ENCODE results near the gene CASZ1.

The CASZ1 gene

DNA sequence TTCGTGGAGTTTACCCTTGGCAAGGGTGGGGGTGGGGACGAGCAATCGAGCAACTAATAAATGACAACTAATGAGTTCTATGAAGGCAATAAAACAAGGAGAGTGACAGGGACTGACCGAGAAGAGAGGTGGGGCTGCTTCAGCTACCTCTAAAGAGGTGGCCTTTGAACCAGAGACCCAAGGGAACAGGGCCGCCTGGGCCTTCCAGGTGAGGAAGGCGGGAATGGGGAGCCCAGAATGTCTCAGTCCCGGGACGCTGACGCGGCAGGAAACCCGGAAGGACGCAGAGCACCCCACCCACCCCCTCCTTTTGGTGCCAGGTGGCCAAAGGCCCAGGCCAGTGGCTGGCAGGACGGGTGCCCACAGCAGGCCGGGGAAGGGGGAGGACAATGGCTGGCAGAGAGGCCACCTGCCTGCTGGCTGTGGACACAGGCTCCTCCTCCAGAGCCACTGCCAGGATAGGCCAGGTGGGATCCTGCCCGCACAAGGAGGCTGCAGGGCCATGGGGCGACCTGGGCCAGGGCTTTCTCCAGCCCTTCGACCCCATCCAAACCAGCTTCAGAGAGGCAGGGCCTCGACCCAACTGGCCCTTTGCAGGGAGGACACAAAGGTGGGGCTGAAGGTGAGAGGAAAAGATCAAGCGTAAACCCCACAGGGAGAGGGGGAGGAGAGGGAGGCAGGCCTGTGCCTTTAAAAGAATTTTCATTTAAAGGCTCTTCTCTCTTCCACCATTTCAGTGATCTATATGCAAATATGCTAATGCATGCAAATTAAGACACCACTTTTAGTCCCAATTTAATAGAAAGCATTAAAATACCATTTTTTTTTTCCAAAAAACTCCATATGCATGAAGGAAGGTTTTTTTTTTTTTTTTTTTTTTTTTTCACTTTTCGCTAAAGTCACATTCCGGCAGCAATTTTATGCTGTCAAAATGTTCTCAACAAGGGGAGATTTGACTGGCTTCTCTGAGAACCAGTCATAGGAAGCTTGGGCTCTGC is 58.1 kb downstream of the CASZ1 start:
- H3K27ac ChIP-seq (ENCODE audit: insufficient read depth, low read length, poor library complexity, severe bottlenecking) = no peak overlapping the region
- H3K4me1 ChIP-seq (ENCODE audit: control insufficient read depth, insufficient read depth, low read length, poor library complexity, severe bottlenecking) = no peaks in the 10 kb centered on the region
- DNase-seq = no peak
- no peaks in the 10 kb centered on the region for H3K9me3 ChIP-seq (ENCODE audit: control insufficient read depth, low read length)
- no peaks in the 10 kb centered on the region for H3K27me3 ChIP-seq (replicated peaks; ENCODE audit: control insufficient read depth, insufficient read depth, low read length, poor library complexity, severe bottlenecking)
- no peaks in the 10 kb centered on the region for H3K36me3 ChIP-seq (ENCODE audit: control insufficient read depth, insufficient read depth, low read length)
- no peak overlapping the region for H3K4me3 ChIP-seq (ENCODE audit: insufficient read depth, low read depth, low read length, poor library complexity, severe bottlenecking)

DNA sequence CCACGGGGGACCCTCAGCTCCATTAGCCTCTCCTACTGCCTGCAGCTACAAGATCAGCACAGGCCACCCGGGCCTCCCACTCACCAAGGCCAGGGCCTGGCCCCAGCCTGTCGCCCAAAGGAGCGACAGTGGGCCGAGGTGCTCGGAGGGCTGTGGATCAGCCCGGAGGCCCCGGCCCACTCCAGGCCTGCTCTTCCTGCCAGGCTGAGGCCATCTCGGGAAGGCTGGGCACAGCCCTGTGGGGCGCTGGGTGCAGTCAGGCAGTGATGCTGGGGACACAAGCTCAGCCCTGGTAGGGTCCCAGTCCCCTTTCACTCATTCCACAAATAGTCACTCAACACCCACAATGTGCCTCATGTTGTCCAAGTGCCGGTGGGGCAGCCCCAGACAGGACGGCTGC is 58.8 kb downstream of the CASZ1 start:
- no peak for DNase-seq
- H3K4me3 ChIP-seq (ENCODE audit: insufficient read depth, low read depth, low read length, poor library complexity, severe bottlenecking) = no peak overlapping the region
- H3K27ac ChIP-seq (ENCODE audit: insufficient read depth, low read length, poor library complexity, severe bottlenecking) = no peak overlapping the region
- H3K9me3 ChIP-seq (ENCODE audit: control insufficient read depth, low read length) = no peaks in the 10 kb centered on the region
- no peaks in the 10 kb centered on the region for H3K4me1 ChIP-seq (ENCODE audit: control insufficient read depth, insufficient read depth, low read length, poor library complexity, severe bottlenecking)
- H3K27me3 ChIP-seq (replicated peaks; ENCODE audit: control insufficient read depth, insufficient read depth, low read length, poor library complexity, severe bottlenecking) = no peaks in the 10 kb centered on the region
- H3K36me3 ChIP-seq (ENCODE audit: control insufficient read depth, insufficient read depth, low read length) = no peaks in the 10 kb centered on the region

DNA sequence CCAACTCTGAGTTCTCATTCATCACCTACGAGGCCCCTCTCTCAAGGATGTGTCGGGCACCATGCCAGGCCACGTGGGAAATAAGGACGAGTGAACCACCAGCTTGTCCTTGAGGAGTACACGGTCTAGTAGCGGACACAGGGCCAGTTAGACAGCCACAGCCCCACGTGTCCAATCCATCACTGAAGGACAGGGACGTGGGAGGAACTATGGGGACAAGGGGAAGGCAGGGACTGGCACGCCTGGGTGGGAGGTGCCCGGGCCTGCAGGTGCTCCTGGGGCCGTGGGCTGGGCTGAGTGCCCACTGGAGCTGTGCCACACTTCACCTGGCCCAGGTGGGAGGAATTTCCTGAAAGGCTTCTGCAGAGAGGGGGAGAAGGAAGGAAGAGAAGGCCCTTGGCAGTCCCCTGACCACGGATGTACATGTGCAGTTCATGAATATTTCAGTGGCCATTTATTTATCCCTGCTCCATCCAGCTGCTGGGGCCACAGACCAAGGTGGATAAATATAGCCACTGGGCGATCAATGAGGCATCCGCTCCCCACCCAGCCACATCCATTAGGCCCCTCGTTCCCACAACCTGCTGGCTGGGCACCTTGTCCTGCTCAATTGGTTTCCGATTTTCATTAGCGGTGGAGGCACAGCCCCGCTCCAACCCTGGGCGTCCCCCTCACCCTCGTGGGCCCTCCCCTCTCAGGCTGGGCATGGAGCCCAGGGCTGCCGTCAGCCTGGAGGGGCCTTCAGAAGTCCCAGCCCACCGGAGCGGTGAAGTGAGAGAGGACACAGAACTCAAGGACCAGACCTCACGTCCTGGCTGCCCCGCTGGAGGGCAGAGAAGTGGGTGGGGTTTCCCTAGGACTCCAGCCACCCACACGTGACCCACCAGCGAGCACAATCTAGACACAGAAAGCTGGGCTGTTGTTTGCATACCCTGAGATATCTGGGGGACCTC is 59.5 kb downstream of the CASZ1 start:
- Histone ChIP-seq H3K27ac (ENCODE audit: insufficient read depth, low read length, poor library complexity, severe bottlenecking) (no peak overlapping the region), H3K4me1 (ENCODE audit: control insufficient read depth, insufficient read depth, low read length, poor library complexity, severe bottlenecking) (no peaks in the 10 kb centered on the region), H3K36me3 (ENCODE audit: control insufficient read depth, insufficient read depth, low read length) (no peaks in the 10 kb centered on the region), H3K4me3 (ENCODE audit: insufficient read depth, low read depth, low read length, poor library complexity, severe bottlenecking) (no peak overlapping the region), H3K9me3 (ENCODE audit: control insufficient read depth, low read length) (no peaks in the 10 kb centered on the region), H3K27me3 (replicated peaks; ENCODE audit: control insufficient read depth, insufficient read depth, low read length, poor library complexity, severe bottlenecking) (no peaks in the 10 kb centered on the region)
- no peak for DNase-seq

- H3K27me3 ChIP-seq (replicated peaks; ENCODE audit: control insufficient read depth, insufficient read depth, low read length, poor library complexity, severe bottlenecking) = no peaks in the 10 kb centered on the region
Observed at GRCh38 chr1:10735563-10736305, 60.7 kb downstream of the CASZ1 start.

DNA sequence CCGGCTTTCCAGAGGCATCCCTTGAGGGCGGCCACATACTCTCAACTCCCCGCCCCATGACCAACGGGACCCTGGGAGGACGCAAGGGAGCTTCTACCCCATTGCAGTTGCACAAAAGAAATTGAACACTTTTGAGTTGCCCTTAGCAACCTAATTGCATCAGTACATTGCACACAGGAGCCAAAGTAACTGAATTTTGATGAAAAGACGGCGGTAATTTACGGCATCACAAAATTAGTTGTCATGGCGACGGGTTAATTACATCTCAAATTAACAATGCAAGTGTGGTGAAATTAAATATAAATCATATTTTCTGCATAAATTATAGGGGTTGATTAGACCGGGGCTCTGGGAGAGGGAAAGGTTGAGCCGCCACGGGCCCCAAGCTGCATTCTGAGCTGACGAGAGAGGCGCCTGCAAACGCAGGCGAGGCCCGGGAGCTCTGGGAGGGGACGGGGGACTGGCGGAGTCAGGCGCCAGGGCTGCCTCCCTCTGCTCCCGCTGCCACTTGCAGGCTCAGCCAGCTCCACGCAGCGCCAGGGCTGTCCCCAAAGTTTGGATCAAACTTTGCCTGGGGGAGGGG is 61.4 kb downstream of the CASZ1 start:
- Histone ChIP-seq H3K36me3 (ENCODE audit: control insufficient read depth, insufficient read depth, low read length) (no peaks in the 10 kb centered on the region), H3K27ac (ENCODE audit: insufficient read depth, low read length, poor library complexity, severe bottlenecking) (no peak overlapping the region), H3K9me3 (ENCODE audit: control insufficient read depth, low read length) (no peaks in the 10 kb centered on the region), H3K27me3 (replicated peaks; ENCODE audit: control insufficient read depth, insufficient read depth, low read length, poor library complexity, severe bottlenecking) (no peaks in the 10 kb centered on the region), H3K4me3 (ENCODE audit: insufficient read depth, low read depth, low read length, poor library complexity, severe bottlenecking) (no peak overlapping the region), H3K4me1 (ENCODE audit: control insufficient read depth, insufficient read depth, low read length, poor library complexity, severe bottlenecking) (no peaks in the 10 kb centered on the region)
- no peak for DNase-seq

More at GRCh38 chr1:10735563-10736305, 60.7 kb downstream of the CASZ1 start:
- Histone ChIP-seq H3K4me1 (ENCODE audit: control insufficient read depth, insufficient read depth, low read length, poor library complexity, severe bottlenecking) (no peaks in the 10 kb centered on the region), H3K9me3 (ENCODE audit: control insufficient read depth, low read length) (no peaks in the 10 kb centered on the region), H3K36me3 (ENCODE audit: control insufficient read depth, insufficient read depth, low read length) (no peaks in the 10 kb centered on the region), H3K4me3 (ENCODE audit: insufficient read depth, low read depth, low read length, poor library complexity, severe bottlenecking) (no peak overlapping the region), H3K27ac (ENCODE audit: insufficient read depth, low read length, poor library complexity, severe bottlenecking) (no peak overlapping the region)
- no peak for DNase-seq

DNA sequence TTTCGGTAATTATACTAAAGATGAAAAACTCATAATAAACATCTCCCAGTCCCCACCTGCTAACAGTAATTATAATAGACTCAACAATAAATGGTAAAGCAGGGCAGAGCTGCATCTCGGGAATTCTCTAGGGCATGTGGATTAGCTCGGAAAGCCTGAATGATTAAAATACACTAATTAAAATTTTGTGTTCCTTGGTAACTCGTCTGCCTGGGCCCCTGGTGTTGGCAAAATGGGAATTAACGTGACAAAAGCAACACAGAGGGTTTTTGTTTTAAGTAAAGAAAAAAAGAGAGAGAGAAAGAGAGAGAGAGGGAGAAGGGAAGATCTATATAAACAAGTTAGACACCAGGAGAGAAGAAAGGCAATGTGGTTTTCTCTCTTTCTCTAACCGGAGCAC is 62.1 kb downstream of the CASZ1 start:
- Histone ChIP-seq H3K4me1 (ENCODE audit: control insufficient read depth, insufficient read depth, low read length, poor library complexity, severe bottlenecking) (no peaks in the 10 kb centered on the region), H3K36me3 (ENCODE audit: control insufficient read depth, insufficient read depth, low read length) (no peaks in the 10 kb centered on the region), H3K27me3 (replicated peaks; ENCODE audit: control insufficient read depth, insufficient read depth, low read length, poor library complexity, severe bottlenecking) (no peaks in the 10 kb centered on the region), H3K9me3 (ENCODE audit: control insufficient read depth, low read length) (no peaks in the 10 kb centered on the region), H3K4me3 (ENCODE audit: insufficient read depth, low read depth, low read length, poor library complexity, severe bottlenecking) (no peak overlapping the region), H3K27ac (ENCODE audit: insufficient read depth, low read length, poor library complexity, severe bottlenecking) (no peak overlapping the region)
- no peak for DNase-seq

- H3K4me3 ChIP-seq (ENCODE audit: insufficient read depth, low read depth, low read length, poor library complexity, severe bottlenecking) = no peak overlapping the region
- DNase-seq = no peak
- no peaks in the 10 kb centered on the region for H3K27me3 ChIP-seq (replicated peaks; ENCODE audit: control insufficient read depth, insufficient read depth, low read length, poor library complexity, severe bottlenecking)
- no peaks in the 10 kb centered on the region for H3K4me1 ChIP-seq (ENCODE audit: control insufficient read depth, insufficient read depth, low read length, poor library complexity, severe bottlenecking)
- no peaks in the 10 kb centered on the region for H3K9me3 ChIP-seq (ENCODE audit: control insufficient read depth, low read length)
- no peak overlapping the region for H3K27ac ChIP-seq (ENCODE audit: insufficient read depth, low read length, poor library complexity, severe bottlenecking)
- H3K36me3 ChIP-seq (ENCODE audit: control insufficient read depth, insufficient read depth, low read length) = no peaks in the 10 kb centered on the region
Observed at GRCh38 chr1:10733474-10734366, 62.7 kb downstream of the CASZ1 start.

GRCh38 chr1:10730985-10731384 is 65.5 kb downstream of the CASZ1 start:
- Histone ChIP-seq H3K36me3 (ENCODE audit: control insufficient read depth, insufficient read depth, low read length) (no peaks in the 10 kb centered on the region), H3K27ac (ENCODE audit: insufficient read depth, low read length, poor library complexity, severe bottlenecking) (no peak overlapping the region), H3K9me3 (ENCODE audit: control insufficient read depth, low read length) (no peaks in the 10 kb centered on the region), H3K27me3 (replicated peaks; ENCODE audit: control insufficient read depth, insufficient read depth, low read length, poor library complexity, severe bottlenecking) (no peaks in the 10 kb centered on the region), H3K4me3 (ENCODE audit: insufficient read depth, low read depth, low read length, poor library complexity, severe bottlenecking) (no peak overlapping the region), H3K4me1 (ENCODE audit: control insufficient read depth, insufficient read depth, low read length, poor library complexity, severe bottlenecking) (no peaks in the 10 kb centered on the region)
- DNase-seq = no peak

All from effector memory CD4-positive, alpha-beta T cell (primary cell).